Adrenal gland (tissue), 5 donors: Measurements from ENCODE around the gene ZNF816.

Experiments
- POLR2A ChIP-seq, 2 donors: fragments of 450-650 bp; IDR thresholded peaks; one replicate each; pipeline ENCODE4 v1.6.1; 2017; ENCODE audit warnings: antibody characterized with exemption in 2 of 2, mild to moderate bottlenecking in 2 of 2, moderate library complexity in 1 of 2
- TF ChIP-seq, protein P1 (sequence below), 6 experiments: fragments of 450-650 bp in 4 of 6; fragments of 200-600 bp in 2 of 6; sonication (generic) in 1 of 6; IDR thresholded peaks; 1 replicate in 5 of 6; 2 replicates in 1 of 6; pipeline versions ENCODE4 v1.5.1 to v1.8.0; 2016 to 2021; ENCODE audit warnings: antibody characterized with exemption in 6 of 6, mild to moderate bottlenecking in 2 of 6, moderate library complexity in 1 of 6
- donor health status: DM: no; HTN: no; CAD: no.

DNA sequence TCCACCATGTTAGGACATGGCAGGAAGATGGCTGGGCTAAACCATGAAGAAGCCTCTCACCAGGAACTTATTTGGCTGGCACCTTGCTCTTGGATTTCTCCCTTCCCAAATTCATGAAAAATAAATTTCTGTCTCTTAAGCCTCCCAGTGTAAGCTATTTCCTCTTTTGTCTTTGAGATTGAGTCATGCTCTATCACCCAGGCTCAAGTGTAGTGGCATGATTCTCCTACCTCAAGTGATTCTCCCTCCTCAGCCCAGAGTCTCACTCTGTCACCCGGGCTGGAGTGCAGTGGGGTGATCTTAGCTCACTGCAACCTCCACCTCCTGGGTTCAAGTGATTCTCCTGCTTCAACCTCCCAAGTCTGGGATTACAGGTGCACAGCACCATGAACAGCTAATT lies 52.0 kb downstream of the ZNF816 start:
- TF ChIP-seq, protein P1, sequence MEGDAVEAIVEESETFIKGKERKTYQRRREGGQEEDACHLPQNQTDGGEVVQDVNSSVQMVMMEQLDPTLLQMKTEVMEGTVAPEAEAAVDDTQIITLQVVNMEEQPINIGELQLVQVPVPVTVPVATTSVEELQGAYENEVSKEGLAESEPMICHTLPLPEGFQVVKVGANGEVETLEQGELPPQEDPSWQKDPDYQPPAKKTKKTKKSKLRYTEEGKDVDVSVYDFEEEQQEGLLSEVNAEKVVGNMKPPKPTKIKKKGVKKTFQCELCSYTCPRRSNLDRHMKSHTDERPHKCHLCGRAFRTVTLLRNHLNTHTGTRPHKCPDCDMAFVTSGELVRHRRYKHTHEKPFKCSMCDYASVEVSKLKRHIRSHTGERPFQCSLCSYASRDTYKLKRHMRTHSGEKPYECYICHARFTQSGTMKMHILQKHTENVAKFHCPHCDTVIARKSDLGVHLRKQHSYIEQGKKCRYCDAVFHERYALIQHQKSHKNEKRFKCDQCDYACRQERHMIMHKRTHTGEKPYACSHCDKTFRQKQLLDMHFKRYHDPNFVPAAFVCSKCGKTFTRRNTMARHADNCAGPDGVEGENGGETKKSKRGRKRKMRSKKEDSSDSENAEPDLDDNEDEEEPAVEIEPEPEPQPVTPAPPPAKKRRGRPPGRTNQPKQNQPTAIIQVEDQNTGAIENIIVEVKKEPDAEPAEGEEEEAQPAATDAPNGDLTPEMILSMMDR (IDR thresholded peaks at IDR 0.05): no peak
- no peak for TF ChIP-seq POLR2A (IDR thresholded peaks at IDR 0.05)
